Stimulated activated CD4-positive, alpha-beta T cell treated with anti-CD3 and anti-CD28 coated beads, TNF-alpha, amount 100 ng/mL, for 48 hours (primary cell): ENCODE results near the gene ZSWIM9.

Source experiments
- DNase-seq, 3 donors: peaks; one replicate each; pipeline ENCODE4 v3.0.0-alpha.2; 2020; ENCODE audit warnings: low read depth in 3 of 3

The ZSWIM9 gene

GRCh38 chr19:48169939-48170803 lies at the start of gene ZSWIM9, which contains the start of gene LIG1:
ZSWIM9 (plus strand) TSS chr19:48170680; CDS start chr19:48171803, 1,123 bp downstream.
LIG1 (minus strand) TSS chr19:48170344; CDS start chr19:48165566, 4,778 bp downstream.
- peak; percentile 79 to 90 (median 86) for DNase-seq

DNA sequence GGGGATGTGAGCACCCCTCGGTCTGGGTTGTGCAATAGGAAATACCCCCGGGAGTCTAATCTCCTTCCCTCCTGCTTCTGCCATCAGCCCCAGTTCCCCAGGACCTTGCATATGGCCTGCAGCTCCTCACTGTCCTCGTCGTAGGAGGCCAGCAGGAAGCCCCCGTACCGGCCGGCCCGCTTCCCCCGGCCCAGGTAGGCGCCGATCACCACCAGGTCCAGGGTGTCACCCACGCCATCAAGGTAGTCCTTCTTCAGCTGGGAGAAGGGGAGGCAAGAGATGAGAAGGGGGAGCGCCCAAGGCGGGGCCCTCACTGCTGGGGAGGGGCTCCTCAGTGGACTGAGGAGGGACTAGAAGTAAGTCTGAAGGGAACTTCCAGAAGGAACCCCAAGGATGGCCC lies 49.4 kb upstream of the ZSWIM9 start:
- DNase-seq = no peak

- no peak for DNase-seq
Observed at GRCh38 chr19:48121909-48122371, 48.5 kb upstream of the ZSWIM9 start.

- no peak for DNase-seq
Observed at GRCh38 chr19:48122421-48122820, 48.1 kb upstream of the ZSWIM9 start.

DNA sequence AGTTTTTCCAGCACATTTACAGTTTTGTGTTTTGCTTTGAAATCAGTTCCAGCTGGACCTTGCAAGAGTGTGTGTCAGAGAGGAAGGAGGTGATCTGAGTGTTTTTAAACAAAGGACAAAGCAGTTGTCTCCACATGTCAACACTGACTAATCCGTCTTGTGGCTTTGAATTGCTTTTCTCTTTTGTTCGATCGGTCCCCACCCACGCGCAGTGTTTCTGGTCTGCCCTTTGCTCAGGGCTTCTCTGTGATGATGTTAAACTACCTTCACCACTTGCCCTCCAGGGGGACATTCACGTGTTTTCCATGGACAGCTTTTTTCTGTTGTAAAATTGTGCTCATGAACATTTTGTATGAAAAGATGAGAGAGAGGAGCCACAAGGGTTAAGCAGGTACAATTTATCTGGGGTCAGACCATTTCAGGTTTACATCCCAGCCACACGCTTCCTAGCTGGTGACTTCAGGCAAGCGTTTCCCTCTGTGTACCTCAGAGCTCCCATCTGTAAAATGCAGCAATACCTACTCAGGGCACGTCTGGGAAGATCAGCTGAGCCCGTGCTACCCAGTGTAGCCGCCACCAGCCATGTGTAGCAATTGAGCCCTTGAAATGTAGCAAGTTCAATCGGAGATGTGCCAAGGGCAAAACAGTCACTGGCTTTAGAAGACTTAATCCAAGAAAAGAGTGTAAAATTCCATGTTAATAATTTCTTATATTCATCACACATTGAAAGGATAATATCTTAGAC lies 46.4 kb upstream of the ZSWIM9 start:
- DNase-seq = peak; percentile 21 to 55 (median 50)

- DNase-seq = no peak
Observed at GRCh38 chr19:48127561-48127960, 42.9 kb upstream of the ZSWIM9 start.

DNA sequence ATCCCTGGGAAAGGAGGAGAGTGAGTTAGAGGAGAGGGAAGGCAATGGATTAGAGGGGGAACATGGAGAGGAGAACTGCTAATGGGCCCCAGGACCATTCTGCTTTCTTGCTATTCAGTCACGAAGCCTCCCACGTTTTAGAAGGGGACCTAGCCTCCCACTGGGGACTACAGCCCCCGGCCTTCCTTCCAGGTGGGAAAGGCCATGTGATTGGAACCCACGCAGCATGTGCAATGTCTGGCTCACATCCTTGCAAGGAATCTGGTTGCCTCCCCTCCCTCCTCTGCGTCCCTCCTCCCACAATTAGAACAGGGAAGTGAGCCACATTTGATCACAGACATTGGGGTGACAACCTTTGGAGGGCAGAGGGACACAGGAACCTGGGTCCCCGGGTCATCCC lies 37.4 kb upstream of the ZSWIM9 start:
- no peak for DNase-seq

DNA sequence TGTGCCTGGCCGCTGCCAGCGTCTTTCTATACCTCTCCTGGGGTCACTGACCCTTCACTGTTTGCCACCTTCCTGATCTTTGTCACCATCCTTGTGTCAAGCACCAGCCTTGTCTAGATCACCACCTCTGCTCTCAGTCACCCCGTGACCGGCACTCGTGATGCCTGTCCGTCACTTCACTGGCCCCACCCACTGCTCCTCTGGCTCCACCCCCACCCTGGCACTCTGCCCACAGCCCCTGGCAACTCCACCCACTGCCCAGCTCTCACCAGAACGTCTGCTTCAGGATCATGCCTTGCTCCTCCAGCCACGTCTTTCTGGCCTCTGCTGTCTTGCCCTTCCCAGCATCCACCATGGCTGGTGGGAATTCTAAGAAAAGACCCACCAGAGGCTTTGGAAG lies 35.1 kb upstream of the ZSWIM9 start:
- DNase-seq = peak in 1 of 3 donors; percentile 15

DNA sequence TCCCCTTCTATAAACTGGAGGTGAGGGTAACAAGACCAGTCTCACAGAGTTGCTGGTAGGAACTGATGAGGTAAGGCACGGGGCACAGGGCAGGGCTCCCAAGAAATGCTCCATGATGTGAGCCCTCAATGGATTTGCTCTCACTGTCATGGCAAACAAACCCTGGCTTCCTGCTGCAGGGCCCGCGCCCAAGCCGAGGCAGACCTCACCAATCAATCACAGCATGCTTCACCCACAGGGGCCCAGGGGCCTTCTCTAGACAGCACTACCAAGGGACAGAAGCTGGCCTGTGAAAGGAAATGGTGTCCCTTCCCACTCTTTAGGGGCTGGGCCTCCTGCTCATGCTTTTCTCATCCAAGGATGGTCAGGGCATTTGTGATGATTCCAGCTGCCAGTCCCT lies 33.9 kb upstream of the ZSWIM9 start:
- no peak for DNase-seq

- no peak for DNase-seq
Observed at GRCh38 chr19:48137411-48137810, 33.1 kb upstream of the ZSWIM9 start.

DNA sequence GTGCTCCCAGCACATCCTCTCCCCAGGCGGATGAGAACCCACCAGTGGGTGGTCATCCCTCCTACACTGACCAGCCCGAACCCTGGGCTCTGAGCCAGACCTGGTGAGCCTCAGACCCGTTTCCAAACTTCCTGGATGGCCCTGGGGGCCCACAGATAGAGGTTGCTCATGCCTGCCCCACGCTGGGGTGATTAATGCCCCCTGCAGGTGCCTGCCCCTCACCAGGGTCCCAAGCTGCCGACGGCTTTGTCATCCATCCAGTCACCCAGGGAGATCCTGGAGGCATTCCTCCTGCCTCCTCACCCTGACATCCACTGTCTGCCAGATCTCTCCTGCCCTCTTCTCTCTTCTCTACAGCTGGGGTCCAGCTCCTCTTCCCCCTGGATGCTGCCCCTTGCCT lies 31.4 kb upstream of the ZSWIM9 start:
- DNase-seq = no peak

DNA sequence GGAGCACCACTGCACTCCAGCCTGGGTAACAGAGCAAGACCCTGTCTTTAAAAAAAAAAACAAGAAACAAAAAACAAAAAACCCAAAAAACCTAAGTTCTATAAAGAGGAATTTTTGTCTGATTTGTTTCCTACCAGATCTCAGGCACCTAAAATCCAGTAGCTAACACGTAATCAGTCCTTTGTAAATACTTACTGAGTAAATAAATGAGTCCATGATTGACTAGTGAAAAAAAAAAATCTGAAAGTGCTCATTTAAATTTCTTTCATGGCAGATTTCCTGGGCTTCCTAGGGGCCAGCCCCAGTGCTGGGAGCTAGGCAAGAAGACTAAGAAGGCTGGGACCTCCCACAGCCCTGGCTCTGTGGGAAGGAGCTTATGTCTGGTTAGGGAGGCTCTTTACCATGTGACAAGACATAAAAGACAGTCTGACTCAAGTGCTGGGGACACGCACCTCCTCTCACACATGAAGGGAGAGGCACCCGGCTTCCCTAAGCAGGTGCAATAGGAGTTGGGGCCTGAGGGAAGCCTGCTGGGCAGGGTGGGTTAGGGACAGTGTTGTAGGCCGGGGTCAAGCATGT lies 22.8 kb upstream of the ZSWIM9 start:
- DNase-seq = no peak

GRCh38 chr19:48148576-48148975 lies 21.9 kb upstream of the ZSWIM9 start:
- DNase-seq = no peak

- DNase-seq = no peak
Observed at GRCh38 chr19:48149430-48149829, 21.1 kb upstream of the ZSWIM9 start.

- DNase-seq = peak; percentile 27 to 51 (median 29)
Observed at GRCh38 chr19:48152551-48152950, 17.9 kb upstream of the ZSWIM9 start.

GRCh38 chr19:48154003-48154402 lies 16.5 kb upstream of the ZSWIM9 start:
- DNase-seq = no peak

DNA sequence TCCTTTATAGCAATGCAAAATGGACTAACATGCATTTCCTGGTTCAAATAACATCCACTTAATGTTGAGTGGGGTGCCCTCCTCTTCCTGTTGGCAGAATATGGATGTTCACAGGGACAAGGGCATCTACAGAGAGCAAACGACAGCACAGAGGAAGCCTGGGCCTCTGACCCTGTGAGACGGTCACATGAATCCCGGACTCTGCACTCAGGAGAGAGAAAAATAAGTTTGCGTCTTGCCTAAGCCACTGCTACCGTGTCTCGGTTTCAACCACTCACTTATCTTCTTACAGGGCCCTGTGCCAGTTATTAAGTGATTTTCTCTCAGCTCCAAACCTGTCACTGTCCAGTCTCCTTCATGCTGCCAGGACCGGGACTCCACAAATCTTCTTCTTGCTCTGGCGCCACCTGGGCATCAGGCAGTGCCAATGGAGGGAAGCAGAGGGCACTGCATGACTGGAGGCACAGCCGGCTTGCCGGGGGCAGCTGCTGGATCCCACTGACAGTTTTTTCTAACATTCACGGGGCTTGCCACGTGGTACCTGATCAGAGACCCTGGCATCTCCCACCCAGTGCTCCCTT lies 12.2 kb upstream of the ZSWIM9 start:
- no peak for DNase-seq

DNA sequence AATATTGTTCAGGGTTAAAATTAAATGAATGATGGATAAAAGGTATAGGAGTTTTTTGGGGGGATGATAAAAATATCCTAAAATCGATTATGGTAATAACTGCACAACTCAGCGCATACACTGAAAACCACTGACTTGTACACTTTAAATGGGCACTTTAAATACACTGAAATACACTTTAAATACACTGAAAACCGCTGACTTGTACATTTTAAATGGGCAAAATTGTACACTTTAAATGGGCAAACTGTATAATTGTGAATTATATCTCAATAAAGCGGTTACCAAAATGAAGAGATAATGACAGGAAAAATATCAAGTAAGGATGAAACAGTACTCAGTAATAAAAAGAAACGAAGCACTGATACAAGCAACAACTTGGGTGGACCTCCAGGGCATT lies 1.8 kb upstream of the ZSWIM9 start:
- no peak for DNase-seq

DNA sequence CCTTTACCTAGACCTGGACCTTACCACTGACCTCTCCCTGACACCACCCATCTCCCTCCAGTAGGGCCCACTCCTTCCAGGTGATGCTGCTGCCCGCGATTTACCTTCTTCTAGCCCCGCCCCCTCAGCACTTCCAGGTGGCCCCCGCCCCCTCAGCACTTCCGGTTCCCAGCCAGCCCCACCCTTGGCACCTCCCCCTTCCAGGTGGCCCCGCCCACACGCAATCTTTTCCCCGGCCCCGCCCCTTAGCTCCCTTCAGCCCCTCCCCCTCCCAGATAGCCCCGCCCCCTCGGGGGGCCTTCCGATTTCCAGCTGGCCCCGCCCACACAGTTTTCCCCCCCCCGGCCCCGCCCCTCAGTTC lies 922 bp upstream of the ZSWIM9 start:
- DNase-seq = peak; percentile 82 to 97 (median 91)

DNA sequence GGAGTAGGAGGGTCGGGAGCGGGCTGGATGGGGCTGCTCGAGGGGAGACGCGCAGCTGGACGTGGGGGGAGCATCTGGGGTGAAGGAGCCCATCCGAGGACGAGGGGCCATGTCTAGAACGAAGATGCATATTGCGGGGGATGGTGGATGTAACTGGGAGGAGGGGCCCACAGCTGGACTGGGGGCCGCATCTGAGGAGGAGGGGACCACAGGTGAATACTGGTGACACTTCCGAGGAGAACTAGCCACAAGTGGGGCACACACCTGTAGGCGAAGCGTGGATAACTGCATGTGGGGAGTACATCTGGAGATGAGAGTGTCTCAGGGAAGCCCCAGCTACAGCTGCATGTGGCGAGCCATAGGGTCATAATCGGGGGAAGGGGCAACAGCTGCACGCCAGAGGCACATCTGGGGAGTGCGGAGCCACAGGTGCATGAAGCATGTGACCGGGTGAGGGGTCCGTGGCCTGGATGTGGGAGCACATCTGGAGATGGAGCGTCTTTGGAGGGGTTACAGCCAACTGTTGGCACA lies 402 bp downstream of the ZSWIM9 start:
- peak in 1 of 3 donors; percentile 8 for DNase-seq

DNA sequence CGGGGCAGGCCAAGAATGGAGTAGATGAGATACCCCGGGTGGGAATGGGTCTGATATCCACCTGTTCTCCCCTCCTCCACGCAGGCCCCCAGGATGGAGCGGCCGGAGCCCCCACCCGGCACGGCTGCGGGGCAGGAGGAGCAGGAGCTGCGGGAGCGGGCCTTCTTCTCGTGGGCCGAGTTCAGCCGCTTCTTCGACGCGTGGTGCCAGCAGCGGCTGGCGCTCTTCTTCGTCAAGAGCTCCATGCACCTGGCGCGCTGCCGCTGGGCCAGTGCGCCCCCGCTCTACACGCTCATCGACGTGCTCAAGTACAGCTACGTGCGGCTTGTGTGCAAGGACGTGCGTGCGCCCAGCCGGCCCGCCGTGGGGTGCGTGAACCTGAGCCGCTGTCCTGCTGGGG lies 1.2 kb downstream of the ZSWIM9 start:
- no peak for DNase-seq
